GM04503 (cell line): ENCODE data around the gene ELAVL3.
A peak's percentile ranks its signal among the peaks of the same experiment; 100 is the strongest.

Experiments
- DNase-seq: peaks from one replicate; pipeline ENCODE4 v3.0.0-alpha.2; 2012; ENCODE audit warnings: low read depth

ELAVL3 gene

DNA sequence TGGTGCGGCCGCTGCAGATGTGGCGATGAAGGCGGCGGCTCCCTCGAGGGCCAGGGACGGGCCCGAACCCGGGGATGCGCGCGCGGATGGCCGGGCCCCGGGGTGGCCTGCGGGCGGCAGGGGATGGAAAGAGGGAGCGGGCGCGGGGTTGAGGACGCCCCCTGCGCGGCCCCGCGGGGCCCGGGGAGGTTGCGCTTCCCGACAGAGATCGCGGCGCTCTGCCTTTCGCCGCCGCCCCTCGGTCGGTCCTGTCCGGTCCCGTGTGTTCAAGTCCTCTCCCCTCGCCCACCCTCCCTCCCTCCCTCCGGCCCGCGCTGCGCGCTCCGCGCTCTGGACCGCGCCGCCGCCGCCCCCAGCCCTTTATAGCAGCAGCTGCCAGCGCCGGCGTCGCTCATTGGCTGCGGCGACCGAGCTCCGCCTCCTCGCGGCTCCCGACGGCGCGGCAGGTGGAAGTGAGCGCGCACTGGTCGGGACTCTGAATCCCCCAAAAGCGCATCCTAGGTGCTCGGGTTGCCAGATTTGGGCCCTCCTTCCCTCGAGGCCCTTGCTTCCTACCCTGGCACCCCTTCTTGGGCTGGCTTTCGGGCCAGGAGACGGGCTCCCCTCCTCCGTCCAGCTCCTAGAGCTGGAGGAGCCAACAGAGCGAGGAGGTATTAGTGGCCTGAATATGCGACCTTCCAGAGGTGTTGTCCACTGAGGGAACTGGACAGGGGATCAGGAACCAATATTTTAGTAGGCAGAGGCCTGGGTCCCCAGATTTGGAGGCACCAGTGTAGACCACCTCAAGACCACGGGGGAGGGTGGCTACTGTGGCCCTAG lies at the start of gene ELAVL3:
Gene ELAVL3 (minus strand): TSS at position 332 of the 819 bp plus-strand sequence. CDS start 438 bp downstream, outside the sequence.
- no peak for DNase-seq

DNA sequence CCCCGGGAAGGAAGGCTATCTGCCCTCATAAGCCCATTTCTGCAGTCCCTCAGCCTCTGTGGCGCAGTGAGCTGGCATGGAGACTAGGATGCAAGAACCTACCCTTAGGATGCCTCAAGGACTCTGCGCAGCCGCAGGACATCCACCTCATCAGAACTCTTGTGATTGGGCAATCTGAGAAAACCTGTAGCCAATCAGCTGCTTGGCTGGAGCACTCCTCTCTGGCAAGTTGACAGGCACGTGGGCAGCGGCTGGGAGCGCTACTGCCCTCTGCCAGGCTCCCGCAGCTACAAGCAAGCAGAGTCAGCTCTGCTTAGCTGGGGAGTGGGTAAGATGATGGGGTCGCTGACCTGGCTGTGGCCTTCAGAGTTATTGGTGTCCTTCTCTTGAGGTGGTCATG lies 49.6 kb upstream of the ELAVL3 start:
- no peak for DNase-seq

DNA sequence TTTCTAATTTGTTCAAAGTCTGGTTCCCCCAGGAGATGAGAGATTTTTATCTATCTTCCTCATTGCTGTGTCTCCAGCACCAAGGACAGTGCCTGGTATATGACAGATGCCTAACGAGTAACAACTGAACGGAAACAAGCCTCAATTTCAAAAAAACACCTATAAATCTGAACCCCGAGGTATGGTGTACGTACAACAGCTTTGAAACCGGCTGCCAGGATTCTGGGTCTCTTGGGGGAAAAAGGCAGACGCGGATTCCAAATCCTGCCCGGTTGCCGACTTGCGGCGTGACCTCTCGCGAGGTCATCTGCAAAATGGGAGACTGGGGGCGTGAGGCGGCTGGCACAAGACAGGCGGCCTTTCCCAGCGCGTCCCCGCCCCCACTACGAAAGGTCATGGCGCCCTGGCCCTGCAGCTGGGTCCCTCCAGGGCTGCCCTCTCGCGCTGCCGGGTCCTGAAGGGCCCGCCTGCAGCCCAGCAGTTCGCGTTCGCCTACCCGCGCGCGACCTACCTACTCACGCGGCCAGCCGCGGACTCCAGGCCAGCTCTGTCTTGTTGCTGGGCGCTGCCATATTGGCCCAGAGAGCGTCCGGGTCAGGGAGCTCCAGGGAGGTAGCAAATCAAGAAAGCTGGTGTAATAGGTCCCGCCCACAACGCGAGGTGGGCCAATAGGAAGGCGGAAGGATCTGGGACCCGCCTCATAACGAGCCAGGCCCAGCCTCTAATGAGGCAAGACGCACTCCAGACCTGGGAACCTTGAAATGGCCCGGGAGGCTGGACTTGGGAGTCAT lies 47.9 kb upstream of the ELAVL3 start, which contains the start of gene ECSIT:
Gene ECSIT (minus strand): TSS at position 584 of the 791 bp plus-strand sequence. CDS start 9,964 bp downstream, outside the sequence.
- DNase-seq: peak; percentile 95

DNA sequence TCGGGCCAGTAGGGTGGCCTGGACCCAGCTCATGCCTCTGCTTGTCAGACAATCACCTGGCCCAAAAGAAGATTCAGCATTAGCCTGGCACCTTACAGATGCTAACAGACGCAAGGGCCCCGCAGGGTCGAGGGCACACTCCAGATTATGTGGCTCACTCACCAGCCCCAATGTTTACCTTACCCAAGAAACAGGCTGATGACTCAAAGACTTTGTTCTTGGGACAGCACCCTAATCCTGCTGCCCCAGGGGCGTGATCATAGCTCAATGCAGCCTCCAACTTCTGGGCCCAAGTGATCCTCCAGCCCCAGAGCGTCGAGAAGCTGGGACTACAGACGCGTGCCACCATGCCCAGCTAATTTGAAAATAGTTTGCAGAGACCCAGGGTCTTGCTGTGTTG lies 38.3 kb upstream of the ELAVL3 start:
- no peak for DNase-seq

DNA sequence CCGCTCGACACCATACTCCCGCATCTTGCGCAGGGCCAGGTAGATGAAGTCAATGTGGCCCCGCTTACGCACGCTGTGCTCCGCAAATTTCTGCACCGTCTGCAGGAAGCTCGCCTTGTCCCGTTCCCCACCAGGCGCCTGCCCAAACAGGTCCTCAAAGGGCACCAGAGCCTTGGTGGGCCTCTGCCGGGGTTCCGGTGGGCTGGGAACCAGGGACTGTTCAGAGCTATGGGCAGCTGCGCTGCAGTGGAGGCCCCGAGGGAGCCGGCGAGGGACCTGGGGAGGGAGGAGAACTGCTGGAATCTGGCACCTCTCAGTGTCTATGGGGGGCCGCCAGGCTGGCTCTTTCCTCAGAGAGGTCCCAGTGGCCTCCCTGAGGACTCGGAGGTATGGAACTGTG lies 33.1 kb upstream of the ELAVL3 start:
- no peak for DNase-seq

DNA sequence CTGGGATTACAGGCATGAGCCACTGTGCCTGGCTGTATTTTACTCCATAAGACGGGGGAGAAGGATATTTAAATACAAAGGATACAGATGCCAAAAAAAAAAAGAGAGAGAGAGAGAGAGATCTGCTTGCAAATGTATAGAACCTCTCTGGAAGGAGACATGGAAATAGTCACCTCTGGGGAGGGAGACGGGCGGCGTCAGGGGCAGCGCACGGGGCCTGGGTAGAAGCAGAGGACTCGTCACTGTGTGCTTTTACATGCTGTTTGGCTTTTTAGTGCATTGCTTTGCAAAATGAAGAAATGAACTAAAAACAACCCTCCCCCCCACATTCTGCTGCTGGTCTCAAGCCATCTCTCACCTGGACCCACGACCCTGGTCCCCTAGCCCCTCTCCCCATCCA lies 29.6 kb upstream of the ELAVL3 start:
- no peak for DNase-seq

DNA sequence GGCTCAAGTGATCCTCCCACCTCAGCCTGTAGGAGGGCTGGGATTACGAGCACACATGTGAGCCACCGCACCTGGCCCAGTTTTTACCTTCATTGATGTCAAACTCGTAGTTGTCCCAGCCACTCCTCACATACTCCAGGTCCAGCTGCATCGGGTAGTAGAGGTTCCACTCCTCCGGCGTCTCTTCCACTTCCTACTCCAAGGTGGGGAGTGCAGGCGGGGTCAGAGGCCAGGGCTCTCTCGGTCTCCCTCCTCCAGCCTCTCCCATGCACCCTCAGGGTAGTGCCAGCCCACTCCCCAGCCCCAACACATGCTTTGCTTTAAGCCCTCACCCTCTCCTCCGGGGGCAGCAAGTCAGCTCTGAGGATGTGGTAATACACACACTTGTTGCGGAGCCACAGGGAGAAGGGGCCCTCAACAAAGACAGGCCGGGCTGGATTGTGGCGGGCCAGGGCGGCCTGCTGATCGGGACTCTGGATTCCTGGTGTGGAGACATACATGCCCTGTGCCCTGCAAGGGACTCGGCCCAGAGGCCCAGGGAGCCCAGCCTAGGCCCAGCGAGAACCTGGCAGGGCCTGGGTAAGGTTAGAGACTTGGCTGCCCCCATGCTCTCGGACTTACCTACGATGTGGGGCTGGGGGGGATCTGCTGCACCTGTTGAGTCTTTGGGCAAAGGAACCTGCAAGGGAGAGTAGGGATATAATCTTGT lies 26.7 kb upstream of the ELAVL3 start:
- no peak for DNase-seq

DNA sequence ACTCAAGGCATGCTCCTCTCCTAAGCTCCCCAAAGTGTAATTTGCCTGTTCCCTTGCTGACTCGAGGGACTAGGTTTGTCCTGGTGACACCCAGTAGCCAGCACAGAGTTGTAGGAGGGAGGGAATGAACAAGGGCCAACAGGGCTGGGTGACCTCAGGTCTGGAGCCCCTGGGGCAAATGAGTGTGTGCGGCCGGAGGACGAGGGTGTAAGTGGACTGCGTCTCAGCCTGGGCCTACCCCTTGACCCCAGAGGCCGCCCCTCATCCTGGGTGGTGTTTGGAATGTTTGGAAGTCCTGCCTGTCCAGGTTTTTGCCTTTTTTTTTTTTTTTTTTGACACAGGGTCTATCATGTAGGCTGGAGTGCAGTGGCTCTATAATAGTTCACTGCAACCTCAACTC lies 26.1 kb upstream of the ELAVL3 start:
- DNase-seq: no peak

DNA sequence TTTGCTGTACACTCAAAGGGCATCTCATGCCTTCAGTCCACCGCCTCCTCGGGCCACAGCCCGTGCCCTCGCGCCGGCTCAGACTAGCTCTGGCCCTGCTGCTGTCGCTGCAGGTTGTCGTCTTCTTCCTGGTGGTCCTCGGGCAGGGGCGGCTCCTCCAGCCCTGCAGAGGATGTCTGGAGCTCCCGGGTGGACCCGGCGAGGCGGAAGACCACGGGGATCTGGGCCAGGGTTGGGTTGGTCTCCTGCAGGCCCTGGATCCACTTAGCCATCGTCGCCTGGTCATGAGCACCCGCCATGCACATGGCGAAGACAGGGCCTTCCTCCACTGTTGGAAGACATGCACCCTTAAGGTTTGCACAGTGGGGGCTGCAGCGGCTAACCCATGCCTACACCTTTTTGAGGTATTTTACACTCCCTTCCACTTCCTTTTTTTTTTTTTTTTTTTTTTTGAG lies 25.3 kb upstream of the ELAVL3 start:
- DNase-seq: no peak

DNA sequence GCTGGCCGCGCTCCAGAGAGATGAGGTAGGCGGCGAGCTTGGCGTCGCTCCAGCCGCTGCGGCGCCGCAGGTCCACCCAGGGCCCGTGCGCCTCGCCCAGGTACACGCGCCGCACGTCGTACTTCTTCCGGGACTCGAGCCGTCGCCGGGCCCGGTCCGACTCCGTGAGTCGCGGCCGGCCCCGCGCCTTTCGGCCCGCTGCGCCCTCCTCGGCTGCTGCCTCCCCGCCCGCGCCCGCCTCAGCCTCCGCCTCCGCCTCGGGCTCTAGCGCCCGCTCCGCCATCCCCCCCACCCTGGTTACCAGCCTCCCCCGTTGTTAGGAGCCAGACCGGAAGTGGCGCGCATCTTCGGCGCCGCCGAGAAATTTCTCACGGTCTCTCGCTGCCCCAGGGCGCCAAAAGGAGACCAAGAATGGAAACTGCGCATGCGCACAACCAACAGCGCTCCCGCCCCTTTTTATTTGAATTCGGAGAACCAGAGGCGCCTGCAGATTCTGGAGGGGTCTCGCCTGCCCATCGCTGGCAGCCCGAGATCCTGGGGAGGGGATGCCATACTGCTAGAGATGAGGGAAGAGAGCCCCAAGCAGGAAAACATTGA lies 24.8 kb upstream of the ELAVL3 start, which contains the start of gene ZNF653:
Gene ZNF653 (minus strand): TSS at position 336 of the 597 bp plus-strand sequence. CDS start 53 bp downstream, at position 283.
- peak; percentile 45 for DNase-seq

DNA sequence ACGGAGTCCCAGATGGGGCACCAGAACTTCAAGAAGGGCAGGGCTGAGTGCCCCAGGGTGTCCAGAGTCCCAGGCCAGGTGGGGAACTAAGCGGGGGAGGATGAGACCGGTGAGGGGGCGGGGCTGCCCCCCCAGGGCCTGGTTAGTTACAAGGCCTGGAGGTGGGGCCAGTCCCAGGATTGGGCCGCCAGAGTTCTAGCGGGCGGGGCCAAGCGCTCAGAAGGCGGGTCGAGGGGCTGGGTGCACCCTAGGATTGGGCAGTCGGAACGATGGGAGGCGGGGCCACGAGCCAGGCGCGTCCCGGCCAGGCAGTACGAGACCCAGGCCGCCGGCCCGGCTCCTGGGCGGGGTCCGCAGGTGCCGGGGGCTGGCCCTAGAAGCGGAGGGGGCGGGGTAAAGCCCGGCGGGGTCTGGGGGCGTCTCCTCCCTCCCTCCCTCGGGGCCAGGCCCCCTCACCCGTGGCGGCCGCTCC lies 24.2 kb upstream of the ELAVL3 start:
- peak; percentile 65 for DNase-seq

DNA sequence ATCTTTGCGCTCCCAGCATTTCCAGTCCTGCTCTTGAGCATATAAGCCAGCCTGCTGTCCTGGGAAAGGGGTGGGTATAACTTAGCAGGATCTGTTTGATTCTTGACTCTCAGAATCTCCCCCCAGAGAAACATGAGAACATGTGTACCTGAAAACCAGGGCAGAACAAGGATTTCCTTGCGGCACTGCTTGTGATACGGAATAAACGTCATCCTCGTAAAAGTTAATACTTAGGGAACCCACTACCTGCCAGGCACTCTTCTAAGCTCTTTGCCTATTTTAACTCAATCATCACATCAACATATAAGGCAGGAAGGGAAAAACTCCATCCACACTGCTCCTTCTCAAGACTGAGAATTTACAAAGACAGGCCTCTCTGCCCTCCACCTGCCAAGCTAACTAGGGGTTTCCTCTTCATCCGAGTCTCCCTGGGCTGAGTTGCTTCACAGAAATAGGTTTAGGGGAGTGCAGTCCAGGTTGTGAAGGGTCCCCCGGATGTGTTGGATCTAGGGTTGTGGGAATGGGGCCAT lies 23.7 kb upstream of the ELAVL3 start:
- no peak for DNase-seq

DNA sequence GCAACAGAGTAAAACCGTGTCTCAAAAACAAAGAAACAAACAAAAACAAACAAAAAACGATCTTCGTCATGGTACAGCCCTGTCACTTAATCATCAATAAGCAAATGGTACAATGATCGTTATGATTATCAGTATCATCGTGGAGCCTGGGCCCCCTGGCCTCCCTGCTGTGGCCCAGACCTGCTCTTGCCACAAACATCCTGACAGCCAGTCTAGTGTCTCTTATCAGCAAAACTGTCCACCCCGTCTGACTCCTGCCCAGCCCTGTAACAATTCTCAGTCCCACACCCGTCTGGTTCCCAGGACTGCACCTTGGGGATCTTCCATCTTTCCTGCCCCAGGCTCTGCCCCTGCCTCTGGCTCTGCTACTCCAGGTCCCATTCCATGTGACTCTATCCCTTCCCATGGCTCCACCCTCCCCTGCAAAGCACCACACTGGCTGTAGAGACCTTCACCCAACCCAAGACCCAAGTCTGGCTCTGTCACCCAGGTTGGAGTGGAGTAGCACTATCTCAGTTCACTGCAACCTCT lies 19.1 kb upstream of the ELAVL3 start:
- no peak for DNase-seq

DNA sequence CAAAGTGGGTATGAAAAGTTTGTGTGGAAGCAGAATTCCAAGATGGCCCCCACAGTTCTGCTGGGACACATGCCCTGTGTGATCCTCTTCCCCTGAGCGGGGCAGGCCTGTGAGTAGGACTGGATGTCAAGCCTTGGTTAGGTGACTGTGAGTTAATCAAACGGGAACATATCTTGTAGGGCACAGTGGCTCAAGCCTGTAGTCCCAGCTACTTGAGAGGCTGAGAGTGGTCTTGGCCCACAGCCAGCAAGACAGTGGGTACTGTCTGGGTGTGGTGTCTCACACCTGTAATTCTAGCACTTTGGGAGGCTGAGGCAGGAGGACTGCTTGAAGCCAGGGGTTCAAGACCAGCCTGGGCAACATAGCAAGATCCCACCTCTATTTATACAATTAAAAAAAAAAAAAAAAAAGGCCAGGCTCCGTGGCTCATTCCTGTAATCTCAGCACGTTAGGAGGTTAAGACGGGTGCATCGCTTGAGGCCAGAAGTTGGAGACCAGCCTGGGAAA lies 18.4 kb upstream of the ELAVL3 start:
- DNase-seq: no peak

DNA sequence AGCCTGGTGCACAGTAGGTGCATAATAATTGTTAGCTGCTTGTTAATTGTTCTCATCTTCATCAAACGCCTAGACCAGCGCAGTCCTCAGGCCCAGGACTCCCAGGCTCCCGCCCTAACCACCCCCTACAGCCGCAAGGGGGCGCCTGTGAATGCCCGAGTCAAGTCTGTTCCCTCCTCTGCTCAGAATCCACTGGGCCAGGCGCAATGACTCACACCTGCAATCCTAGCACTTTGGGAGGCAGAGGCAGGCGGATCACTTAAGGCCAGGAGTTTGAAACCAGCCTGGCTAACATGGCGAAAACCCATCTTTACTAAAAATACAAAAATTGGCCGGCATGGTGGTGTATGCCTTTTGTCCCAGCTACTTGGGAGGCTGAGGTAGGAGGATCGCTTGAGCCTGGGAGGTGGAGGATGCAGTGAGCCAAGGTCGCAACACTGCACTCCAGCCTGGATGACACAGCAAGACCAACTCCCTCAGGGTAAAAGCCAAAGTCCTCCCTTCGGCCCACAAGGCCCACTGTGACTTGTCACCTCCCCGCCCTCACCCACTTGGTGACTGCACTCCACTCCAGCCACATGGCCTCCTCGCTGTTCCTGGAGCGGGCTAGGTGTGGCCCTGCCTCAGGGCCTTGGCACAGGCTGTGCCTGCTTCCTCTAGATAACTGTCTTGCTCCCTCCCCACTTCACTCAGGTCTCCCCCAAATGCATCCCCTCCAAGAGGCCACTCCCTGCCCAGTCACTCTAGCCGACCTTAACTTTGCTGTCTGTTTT lies 15.7 kb upstream of the ELAVL3 start:
- DNase-seq: peak; percentile 25

DNA sequence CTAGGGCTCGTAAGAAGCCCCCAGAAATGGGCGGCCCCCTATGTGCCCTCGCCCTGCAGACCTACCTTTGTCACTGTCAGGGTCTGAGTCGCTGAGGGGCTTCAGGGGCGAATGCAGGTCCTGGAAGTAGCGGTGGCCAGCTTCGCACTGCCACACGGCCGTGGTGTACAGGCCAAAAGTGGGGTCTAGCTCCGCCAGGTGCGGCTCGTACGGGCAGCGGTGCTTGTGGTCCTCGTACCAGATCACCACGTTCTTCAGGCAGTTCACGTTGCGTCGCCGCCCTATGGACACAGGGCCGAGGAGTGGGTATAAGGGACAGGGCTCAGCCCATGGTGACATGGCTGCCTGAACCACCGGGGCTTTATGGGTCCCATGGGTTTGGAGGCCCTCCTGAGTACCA lies 15.0 kb upstream of the ELAVL3 start:
- no peak for DNase-seq

DNA sequence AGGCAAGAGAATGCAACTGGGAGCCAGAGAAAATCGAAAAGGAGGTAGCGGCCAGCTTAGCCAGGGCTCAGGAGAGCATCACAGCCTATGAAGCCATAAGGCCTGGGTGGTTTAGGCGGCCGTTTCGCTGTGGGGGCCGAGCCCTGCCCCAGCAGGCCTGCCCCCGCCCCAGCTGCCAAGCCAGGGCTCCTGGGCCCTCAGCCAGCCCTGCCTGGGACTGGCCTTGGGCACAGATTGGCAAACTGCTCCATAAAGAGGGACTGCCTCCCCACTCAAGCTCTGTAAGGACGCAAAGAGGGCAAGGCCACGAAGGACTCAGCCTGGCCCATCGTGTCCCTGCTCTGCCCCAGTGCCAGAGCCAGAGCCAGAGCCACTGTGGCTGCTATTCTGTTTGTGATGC lies 14.6 kb upstream of the ELAVL3 start:
- no peak for DNase-seq

DNA sequence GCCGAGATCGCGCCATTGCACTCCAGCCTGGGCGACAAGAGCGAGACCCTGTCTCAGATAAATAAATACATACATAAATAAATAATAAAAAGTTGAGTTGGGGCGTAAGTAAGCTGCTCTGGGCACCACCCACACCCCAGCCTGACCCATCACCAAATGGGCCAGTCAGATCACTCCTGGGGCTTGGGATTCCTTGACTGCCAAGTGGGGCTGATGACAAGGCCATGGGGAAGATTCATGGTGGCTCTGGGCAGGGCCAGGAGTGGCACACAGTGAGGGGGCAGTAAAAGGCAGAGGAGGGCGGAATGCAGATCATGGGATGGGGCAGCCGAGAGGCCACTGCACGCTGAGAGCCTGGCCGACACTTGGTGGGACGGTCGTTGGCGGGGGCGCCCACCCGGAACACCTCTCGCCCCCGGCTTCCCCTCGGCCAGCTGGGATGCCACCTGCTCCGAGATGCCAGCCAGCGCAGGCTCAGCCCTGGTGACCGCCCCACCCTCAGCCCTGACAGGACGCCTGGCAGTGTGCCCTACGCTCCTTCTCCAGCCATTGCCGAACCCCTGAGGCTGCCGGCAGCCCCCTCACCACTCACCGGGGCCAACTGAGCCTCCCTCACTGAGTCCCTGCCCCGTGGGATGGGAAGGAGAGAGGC lies 13.9 kb upstream of the ELAVL3 start:
- DNase-seq: no peak

DNA sequence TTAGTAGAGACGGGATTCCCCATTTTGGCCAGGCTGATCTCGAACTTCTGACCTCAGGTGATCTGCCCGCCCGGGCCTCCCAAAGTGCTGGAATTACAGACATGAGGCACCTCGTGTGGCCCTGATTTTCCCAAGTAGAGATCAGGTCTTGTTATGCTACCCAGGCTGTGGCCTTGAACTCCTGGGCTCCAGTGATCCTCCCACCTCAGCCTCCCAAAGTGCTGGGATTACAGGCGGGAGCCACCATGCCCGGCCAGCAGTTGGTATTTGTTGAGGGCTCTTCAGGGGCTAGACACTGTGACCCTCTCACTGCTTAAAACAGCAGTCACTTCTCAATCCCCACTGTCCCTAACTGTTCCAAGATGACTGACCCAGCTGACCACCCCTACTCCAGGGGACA lies 8.5 kb upstream of the ELAVL3 start:
- DNase-seq: no peak
